Measurements from ENCODE around the gene ABHD12B. TPM values are rescaled to one million over a fixed set of nuclear protein-coding genes. Genes with fewer than 3 reads are reported as not detected.

Gene ABHD12B
- total and polyA plus RNA-seq, 2 of the 13 experiments (the other 11 are each of a cell fraction or from before 2014, with no cell fraction given) = not detected

- TF ChIP-seq ARID5B (CRISPR knock-in tag; IDR thresholded peaks at IDR 0.05) (peak; percentile 96), ZBTB2 (CRISPR knock-in tag; IDR thresholded peaks at IDR 0.05; ENCODE audit: low read depth) (no peak), TBX3 (IDR thresholded peaks at IDR 0.05; ENCODE audit: borderline replicate concordance) (0 out of 2 replicates have a peak, but pooled peaks have one; percentile 23), ZNF564 (CRISPR knock-in tag; IDR thresholded peaks at IDR 0.05) (no peak), SNAI1 (CRISPR knock-in tag; IDR thresholded peaks at IDR 0.05; ENCODE audit: borderline replicate concordance) (no peak), ZNF614 (CRISPR knock-in tag; IDR thresholded peaks at IDR 0.05; ENCODE audit: borderline replicate concordance) (peak; percentile 34; the same call in 1 of the 2 replicates), ETV5 (CRISPR knock-in tag; IDR thresholded peaks at IDR 0.05; ENCODE audit: borderline replicate concordance) (peak; percentile 70; the same call in 1 of the 2 replicates), ZNF652 (CRISPR knock-in tag; IDR thresholded peaks at IDR 0.05; ENCODE audit: borderline replicate concordance, low read depth) (0 out of 2 replicates have a peak, but pooled peaks have one; percentile 38), SALL1 (CRISPR knock-in tag; IDR thresholded peaks at IDR 0.05) (peak; percentile 71), SKI (IDR thresholded peaks at IDR 0.05; ENCODE audit: partially characterized antibody) (peak; percentile 95), NR2C2 (CRISPR knock-in tag; IDR thresholded peaks at IDR 0.05; ENCODE audit: borderline replicate concordance) (no peak), ZNF281 (CRISPR knock-in tag; IDR thresholded peaks at IDR 0.05; ENCODE audit: borderline replicate concordance) (peak; percentile 46; the same call in 1 of the 2 replicates), MIER2 (CRISPR knock-in tag; IDR thresholded peaks at IDR 0.05) (0 out of 2 replicates have a peak, but pooled peaks have one; percentile 21), GATAD2A (CRISPR knock-in tag; IDR thresholded peaks at IDR 0.05) (peak; percentile 82), CENPX (CRISPR knock-in tag; IDR thresholded peaks at IDR 0.05) (no peak), PITX1 (CRISPR knock-in tag; IDR thresholded peaks at IDR 0.05) (peak; percentile 41; the same call in 1 of the 2 replicates), ZNF792 (CRISPR knock-in tag; IDR thresholded peaks at IDR 0.05) (peak; percentile 45; the same call in 1 of the 2 replicates), SMAD3 (CRISPR knock-in tag; IDR thresholded peaks at IDR 0.05) (0 out of 2 replicates have a peak, but pooled peaks have one; percentile 30), SP140L (CRISPR knock-in tag; IDR thresholded peaks at IDR 0.05; ENCODE audit: borderline replicate concordance) (no peak), CREM (IDR thresholded peaks at IDR 0.05) (peak; percentile 44; the same call in 1 of the 2 replicates), CREM (CRISPR knock-in tag; IDR thresholded peaks at IDR 0.05) (no peak), MED1 (CRISPR knock-in tag; IDR thresholded peaks at IDR 0.05) (0 out of 2 replicates have a peak, but pooled peaks have one; percentile 26)
- TF ChIP-seq, protein P1, sequence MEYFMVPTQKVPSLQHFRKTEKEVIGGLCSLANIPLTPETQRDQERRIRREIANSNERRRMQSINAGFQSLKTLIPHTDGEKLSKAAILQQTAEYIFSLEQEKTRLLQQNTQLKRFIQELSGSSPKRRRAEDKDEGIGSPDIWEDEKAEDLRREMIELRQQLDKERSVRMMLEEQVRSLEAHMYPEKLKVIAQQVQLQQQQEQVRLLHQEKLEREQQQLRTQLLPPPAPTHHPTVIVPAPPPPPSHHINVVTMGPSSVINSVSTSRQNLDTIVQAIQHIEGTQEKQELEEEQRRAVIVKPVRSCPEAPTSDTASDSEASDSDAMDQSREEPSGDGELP (IDR thresholded peaks at IDR 0.05; ENCODE audit: borderline replicate concordance, low read depth) = 0 out of 2 replicates have a peak, but pooled peaks have one; percentile 24
Observed at GRCh38 chr14:50839048-50839447, 32.8 kb upstream of the ABHD12B start (continued).
